ENCODE data around the gene ABCB1. TPM values are rescaled to one million over a fixed set of nuclear protein-coding genes. Genes with fewer than 3 reads are reported as not detected.

ABCB1 gene
- total and polyA plus RNA-seq, 2 of the 13 experiments (the other 11 are each of a cell fraction or from before 2014, with no cell fraction given) = 42.8 to 52.6 TPM

DNA sequence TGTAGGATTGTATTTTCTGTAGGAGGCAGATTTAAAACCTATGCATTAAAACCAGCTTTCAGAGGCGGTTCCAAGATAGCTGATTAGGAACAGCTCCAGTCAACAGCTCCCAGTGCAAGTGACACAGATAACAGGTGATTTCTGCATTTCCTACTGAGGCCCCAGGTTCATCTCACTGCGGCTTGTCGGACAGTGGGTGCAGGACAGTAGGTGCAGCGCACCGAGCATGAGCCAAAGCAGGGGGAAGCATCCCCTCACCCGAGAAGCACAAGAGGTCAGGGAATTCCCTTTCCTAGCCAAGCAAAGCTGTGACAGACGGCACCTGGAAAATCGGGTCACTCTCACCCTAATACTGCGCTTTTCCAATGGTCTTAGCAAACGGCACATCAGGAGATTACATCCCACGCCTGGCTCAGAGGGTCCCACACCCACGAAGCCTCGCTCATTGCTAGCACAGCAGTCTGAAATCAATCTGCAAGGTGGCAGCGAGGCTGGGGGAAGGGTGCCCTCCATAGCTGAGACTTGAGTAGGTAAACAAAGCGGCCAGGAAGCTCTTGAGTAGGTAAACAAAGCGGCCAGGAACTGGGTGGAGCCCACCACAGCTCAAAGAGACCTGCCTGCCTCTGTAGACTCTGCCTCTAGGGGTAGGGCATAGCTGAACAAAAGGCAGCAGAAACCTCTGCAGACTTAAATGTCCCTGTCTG, 135.7 kb downstream of the ABCB1 start (continued):
- TF ChIP-seq NR2F6 (IDR thresholded peaks at IDR 0.05) (peak; percentile 80), NR2F6 (CRISPR knock-in tag; IDR thresholded peaks at IDR 0.05) (peak; percentile 62; the same call in 1 of the 2 replicates), ZNF337 (CRISPR knock-in tag; IDR thresholded peaks at IDR 0.05; ENCODE audit: borderline replicate concordance, low read depth) (0 out of 2 replicates have a peak, but pooled peaks have one; percentile 72), KDM6A (CRISPR knock-in tag; IDR thresholded peaks at IDR 0.05; ENCODE audit: low read depth) (peak; percentile 74), ZNF598 (CRISPR knock-in tag; IDR thresholded peaks at IDR 0.05; ENCODE audit: borderline replicate concordance) (0 out of 2 replicates have a peak, but pooled peaks have one; percentile 36), FOXC1 (CRISPR knock-in tag; IDR thresholded peaks at IDR 0.05; ENCODE audit: borderline replicate concordance) (peak; percentile 86), NR2F2 (IDR thresholded peaks at IDR 0.05; ENCODE audit: borderline replicate concordance, low read depth) (peak; percentile 61; the same call in 1 of the 2 replicates), ZNF138 (CRISPR knock-in tag; IDR thresholded peaks at IDR 0.05; ENCODE audit: low read depth) (0 out of 2 replicates have a peak, but pooled peaks have one; percentile 29), ZNF746 (CRISPR knock-in tag; IDR thresholded peaks at IDR 0.05) (peak; percentile 63; the same call in 1 of the 2 replicates), SNAI1 (CRISPR knock-in tag; IDR thresholded peaks at IDR 0.05; ENCODE audit: borderline replicate concordance) (0 out of 2 replicates have a peak, but pooled peaks have one; percentile 43), ZNF547 (CRISPR knock-in tag; IDR thresholded peaks at IDR 0.05) (peak; percentile 52; the same call in 1 of the 2 replicates), ZNF253 (CRISPR knock-in tag; IDR thresholded peaks at IDR 0.05; ENCODE audit: borderline replicate concordance) (0 out of 2 replicates have a peak, but pooled peaks have one; percentile 39), ZNF441 (CRISPR knock-in tag; IDR thresholded peaks at IDR 0.05; ENCODE audit: borderline replicate concordance) (peak; percentile 74), ZNF777 (CRISPR knock-in tag; IDR thresholded peaks at IDR 0.05) (peak; percentile 41; the same call in 1 of the 2 replicates), TP53 (CRISPR knock-in tag; conservative IDR thresholded peaks at IDR 0.05) (0 out of 2 replicates have a peak, but pooled peaks have one; percentile 61), TAF1 (CRISPR knock-in tag; IDR thresholded peaks at IDR 0.05) (peak; percentile 48; the same call in 1 of the 2 replicates), FOXA3 (CRISPR knock-in tag; IDR thresholded peaks at IDR 0.05) (peak; percentile 97), ZNF264 (CRISPR knock-in tag; IDR thresholded peaks at IDR 0.05) (peak; percentile 24; the same call in 1 of the 2 replicates)
- TF ChIP-seq, protein P1, sequence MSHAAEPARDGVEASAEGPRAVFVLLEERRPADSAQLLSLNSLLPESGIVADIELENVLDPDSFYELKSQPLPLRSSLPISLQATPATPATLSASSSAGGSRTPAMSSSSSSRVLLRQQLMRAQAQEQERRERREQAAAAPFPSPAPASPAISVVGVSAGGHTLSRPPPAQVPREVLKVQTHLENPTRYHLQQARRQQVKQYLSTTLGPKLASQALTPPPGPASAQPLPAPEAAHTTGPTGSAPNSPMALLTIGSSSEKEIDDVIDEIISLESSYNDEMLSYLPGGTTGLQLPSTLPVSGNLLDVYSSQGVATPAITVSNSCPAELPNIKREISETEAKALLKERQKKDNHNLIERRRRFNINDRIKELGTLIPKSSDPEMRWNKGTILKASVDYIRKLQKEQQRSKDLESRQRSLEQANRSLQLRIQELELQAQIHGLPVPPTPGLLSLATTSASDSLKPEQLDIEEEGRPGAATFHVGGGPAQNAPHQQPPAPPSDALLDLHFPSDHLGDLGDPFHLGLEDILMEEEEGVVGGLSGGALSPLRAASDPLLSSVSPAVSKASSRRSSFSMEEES (CRISPR knock-in tag; IDR thresholded peaks at IDR 0.05) = peak; percentile 38
- TF ChIP-seq, protein P2, sequence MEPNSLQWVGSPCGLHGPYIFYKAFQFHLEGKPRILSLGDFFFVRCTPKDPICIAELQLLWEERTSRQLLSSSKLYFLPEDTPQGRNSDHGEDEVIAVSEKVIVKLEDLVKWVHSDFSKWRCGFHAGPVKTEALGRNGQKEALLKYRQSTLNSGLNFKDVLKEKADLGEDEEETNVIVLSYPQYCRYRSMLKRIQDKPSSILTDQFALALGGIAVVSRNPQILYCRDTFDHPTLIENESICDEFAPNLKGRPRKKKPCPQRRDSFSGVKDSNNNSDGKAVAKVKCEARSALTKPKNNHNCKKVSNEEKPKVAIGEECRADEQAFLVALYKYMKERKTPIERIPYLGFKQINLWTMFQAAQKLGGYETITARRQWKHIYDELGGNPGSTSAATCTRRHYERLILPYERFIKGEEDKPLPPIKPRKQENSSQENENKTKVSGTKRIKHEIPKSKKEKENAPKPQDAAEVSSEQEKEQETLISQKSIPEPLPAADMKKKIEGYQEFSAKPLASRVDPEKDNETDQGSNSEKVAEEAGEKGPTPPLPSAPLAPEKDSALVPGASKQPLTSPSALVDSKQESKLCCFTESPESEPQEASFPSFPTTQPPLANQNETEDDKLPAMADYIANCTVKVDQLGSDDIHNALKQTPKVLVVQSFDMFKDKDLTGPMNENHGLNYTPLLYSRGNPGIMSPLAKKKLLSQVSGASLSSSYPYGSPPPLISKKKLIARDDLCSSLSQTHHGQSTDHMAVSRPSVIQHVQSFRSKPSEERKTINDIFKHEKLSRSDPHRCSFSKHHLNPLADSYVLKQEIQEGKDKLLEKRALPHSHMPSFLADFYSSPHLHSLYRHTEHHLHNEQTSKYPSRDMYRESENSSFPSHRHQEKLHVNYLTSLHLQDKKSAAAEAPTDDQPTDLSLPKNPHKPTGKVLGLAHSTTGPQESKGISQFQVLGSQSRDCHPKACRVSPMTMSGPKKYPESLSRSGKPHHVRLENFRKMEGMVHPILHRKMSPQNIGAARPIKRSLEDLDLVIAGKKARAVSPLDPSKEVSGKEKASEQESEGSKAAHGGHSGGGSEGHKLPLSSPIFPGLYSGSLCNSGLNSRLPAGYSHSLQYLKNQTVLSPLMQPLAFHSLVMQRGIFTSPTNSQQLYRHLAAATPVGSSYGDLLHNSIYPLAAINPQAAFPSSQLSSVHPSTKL (CRISPR knock-in tag; IDR thresholded peaks at IDR 0.05) = peak; percentile 96
- TF ChIP-seq, protein P3, sequence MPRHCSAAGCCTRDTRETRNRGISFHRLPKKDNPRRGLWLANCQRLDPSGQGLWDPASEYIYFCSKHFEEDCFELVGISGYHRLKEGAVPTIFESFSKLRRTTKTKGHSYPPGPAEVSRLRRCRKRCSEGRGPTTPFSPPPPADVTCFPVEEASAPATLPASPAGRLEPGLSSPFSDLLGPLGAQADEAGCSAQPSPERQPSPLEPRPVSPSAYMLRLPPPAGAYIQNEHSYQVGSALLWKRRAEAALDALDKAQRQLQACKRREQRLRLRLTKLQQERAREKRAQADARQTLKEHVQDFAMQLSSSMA (CRISPR knock-in tag; IDR thresholded peaks at IDR 0.05) = peak; percentile 57; the same call in 1 of the 2 replicates
- TF ChIP-seq, protein P4, sequence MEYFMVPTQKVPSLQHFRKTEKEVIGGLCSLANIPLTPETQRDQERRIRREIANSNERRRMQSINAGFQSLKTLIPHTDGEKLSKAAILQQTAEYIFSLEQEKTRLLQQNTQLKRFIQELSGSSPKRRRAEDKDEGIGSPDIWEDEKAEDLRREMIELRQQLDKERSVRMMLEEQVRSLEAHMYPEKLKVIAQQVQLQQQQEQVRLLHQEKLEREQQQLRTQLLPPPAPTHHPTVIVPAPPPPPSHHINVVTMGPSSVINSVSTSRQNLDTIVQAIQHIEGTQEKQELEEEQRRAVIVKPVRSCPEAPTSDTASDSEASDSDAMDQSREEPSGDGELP (IDR thresholded peaks at IDR 0.05; ENCODE audit: borderline replicate concordance, low read depth) = 0 out of 2 replicates have a peak, but pooled peaks have one; percentile 32
- TF ChIP-seq, protein P5, sequence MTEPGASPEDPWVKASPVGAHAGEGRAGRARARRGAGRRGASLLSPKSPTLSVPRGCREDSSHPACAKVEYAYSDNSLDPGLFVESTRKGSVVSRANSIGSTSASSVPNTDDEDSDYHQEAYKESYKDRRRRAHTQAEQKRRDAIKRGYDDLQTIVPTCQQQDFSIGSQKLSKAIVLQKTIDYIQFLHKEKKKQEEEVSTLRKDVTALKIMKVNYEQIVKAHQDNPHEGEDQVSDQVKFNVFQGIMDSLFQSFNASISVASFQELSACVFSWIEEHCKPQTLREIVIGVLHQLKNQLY (CRISPR knock-in tag; IDR thresholded peaks at IDR 0.05) = peak; percentile 31; the same call in 1 of the 2 replicates
